ENCODE measurements around the gene SAA1.

- no peak for TF ChIP-seq CTCF (IDR thresholded peaks at IDR 0.05; ENCODE audit: insufficient read depth, low read length)
- TF ChIP-seq POLR2AphosphoS5 (IDR thresholded peaks at IDR 0.05; ENCODE audit: low read depth), result no peak
- TF ChIP-seq SPI1 (IDR thresholded peaks at IDR 0.05; ENCODE audit: borderline replicate concordance, low read depth), result no peak
Measured at GRCh38 chr11:18313965-18314763, 48.1 kb downstream of the SAA1 start.
